ENCODE data around the gene SPTLC2.

SPTLC2 gene

GRCh38 chr14:77457522-77458248, 158.8 kb downstream of the SPTLC2 start, which contains the start of the genes AHSA1 and VIPAS39:
Gene AHSA1 (plus strand): TSS chr14:77458093. CDS start chr14:77458190, 97 bp downstream.
Gene VIPAS39 (minus strand): TSS chr14:77457601. CDS start chr14:77454102, 3,499 bp downstream.
- no peak for TF ChIP-seq CTCF (IDR thresholded peaks at IDR 0.05; ENCODE audit: extremely low read depth, missing control alignments)
- DNase-seq (ENCODE audit: low spot score), result peak; percentile 90

GRCh38 chr14:77457115-77457521, 159.3 kb downstream of the SPTLC2 start:
- no peak for DNase-seq (ENCODE audit: low spot score)

More at GRCh38 chr14:77457115-77457521, 159.3 kb downstream of the SPTLC2 start:
- TF ChIP-seq CTCF (IDR thresholded peaks at IDR 0.05; ENCODE audit: extremely low read depth, missing control alignments), result no peak
